NCI-H446 treated with DMSO at 0.1 percent for 48 hours (cell line): ENCODE measurements around the gene DENR.

ENCODE experiments used
- DNase-seq: peaks from one replicate; lab custom pipeline; 2025; lab: John Stamatoyannopoulos, UW

DENR gene

GRCh38 chr12:122820138-122820537 lies 67.5 kb downstream of the DENR start:
- DNase-seq = no peak
